ENCODE data around the gene FOXN3.

- no peak for TF ChIP-seq CTCF (IDR thresholded peaks at IDR 0.05 in 8 of 11, conservative IDR thresholded peaks at IDR 0.05 in 3 of 11)
- TF ChIP-seq POLR2A (IDR thresholded peaks at IDR 0.05) = no peak
Measured at GRCh38 chr14:89233184-89233583, 183.8 kb downstream of the FOXN3 start.
